NCI-H1436 (cell line): ENCODE results near the gene GPR137.
"Not testable (repeated sequence)": the region's sequence is repeated elsewhere in the genome, so short reads cannot be mapped to it uniquely, and the experiment has no call there.

Experiments
- DNase-seq: peaks from one replicate; lab custom pipeline; 2025; lab: John Stamatoyannopoulos, UW

GPR137 gene

GRCh38 chr11:64284962-64285884 is at the start of gene GPR137:
GPR137 (plus strand) TSS chr11:64285848; CDS start chr11:64286525, 677 bp downstream.
- peak; percentile 83 for DNase-seq

GRCh38 chr11:64237484-64237951 is 48.1 kb upstream of the GPR137 start:
- DNase-seq: no peak

GRCh38 chr11:64238076-64238475 is 47.6 kb upstream of the GPR137 start:
- DNase-seq: no peak

- DNase-seq: no peak
Measured at GRCh38 chr11:64238999-64239398, 46.6 kb upstream of the GPR137 start.

- DNase-seq: no peak
Measured at GRCh38 chr11:64239662-64240434, 45.8 kb upstream of the GPR137 start.

GRCh38 chr11:64240435-64241240 is 45.0 kb upstream of the GPR137 start, which contains the start of gene FKBP2:
FKBP2 (plus strand) TSS chr11:64241095; CDS start chr11:64242388, 1,293 bp downstream.
- DNase-seq: peak; percentile 95

DNA sequence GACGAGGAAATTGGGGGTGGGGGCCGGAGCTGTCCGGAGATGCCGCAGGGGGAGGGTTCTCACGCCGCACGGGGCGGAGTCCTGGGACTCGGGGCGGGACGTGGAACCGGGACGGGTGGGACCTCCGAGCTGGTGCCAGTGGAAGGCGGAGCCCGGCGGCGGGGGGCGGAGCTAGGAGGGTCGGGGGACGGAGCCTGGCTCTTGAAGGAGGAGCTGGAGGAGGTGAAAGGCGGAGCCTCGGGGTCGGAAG is 44.5 kb upstream of the GPR137 start:
- DNase-seq: no peak

DNA sequence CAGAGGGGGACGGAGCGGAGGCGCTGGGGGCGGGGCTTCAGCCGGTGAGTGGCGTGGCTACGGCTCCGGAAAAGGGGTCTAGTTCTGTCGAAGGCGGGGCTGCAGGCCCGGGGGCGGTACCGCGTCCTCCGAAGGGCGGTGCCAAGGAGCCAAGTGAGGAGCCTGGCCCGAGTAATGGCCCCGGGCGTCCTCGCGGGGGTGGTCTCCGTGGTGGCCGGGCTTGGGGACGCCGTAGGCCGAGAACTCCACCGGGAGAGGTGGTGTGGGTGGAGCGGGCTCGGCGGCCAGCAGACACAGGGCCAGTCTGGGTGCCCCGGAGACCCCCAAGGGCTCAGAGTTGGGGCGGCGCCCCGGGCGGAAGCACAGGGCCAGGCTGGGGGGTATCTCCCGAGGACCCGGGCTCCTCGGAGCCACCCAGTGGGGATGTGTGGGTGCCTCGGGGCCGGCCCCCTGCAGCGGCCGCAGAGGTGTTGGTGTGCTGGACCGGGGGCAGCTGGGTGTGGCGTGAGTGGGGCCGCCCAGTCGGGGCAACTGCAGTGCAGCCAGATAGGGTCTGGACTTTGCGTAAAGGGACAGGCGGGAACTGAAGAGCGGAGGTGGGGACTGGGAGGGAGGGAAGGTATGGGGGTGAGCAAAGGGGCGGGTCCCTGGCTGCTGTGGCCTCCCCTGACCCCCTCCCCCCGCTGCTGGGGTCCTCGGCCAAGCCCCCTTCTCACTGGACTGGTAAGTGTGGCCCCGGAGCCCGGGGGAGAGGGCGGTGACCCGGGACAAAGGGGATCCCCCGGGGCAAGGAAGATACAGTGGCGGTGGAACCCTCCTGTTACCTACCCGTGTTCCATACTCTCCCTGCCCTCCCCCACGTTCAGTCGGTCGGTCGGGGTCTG is 43.9 kb upstream of the GPR137 start:
- peak; percentile 97 for DNase-seq

DNA sequence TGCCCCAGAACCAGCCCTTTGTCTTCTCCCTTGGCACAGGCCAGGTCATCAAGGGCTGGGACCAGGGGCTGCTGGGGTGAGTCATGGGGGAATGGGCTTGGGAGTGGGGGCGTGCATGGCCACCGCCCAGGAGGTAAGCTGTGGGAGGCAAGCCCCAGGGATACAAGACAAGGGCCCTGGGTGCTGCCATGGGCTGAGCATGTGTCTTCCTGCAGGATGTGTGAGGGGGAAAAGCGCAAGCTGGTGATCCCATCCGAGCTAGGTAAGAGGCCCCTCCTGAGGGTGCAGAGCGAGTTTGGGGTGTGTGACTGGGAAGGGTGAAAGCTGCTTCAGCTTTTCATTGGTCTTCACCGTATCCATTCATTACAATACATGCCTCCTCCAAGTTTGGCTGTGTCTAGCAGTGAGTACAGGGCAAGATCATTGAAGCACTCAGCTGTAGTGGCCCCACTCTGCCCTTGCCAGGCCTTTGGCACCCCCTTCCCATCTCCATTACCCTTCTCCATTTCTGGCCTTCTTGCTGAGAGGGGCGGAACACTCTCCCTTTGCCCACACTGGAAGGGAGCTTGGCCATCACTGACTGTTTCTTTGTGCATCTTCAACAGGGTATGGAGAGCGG is 42.3 kb upstream of the GPR137 start:
- no peak for DNase-seq

DNA sequence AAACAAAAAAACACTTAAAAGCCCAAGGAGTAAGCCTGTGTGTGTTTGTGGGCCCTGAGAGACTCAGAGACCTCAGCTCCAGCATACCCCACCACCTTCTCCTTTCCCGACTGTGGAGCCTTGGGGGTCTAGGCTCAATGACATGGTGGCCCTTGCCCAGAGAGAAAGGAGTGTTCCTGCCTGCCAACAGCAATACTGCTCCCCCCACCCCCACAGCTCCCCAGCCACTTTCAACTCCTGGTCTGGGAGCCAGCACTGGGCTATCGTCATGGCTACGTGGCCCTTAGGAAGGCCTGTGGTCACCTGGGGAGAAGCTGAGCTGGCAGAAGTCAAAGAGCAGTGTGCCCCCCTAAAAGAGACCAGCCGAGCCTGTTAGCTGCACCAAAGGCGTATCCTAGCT is 41.5 kb upstream of the GPR137 start:
- DNase-seq: no peak

DNA sequence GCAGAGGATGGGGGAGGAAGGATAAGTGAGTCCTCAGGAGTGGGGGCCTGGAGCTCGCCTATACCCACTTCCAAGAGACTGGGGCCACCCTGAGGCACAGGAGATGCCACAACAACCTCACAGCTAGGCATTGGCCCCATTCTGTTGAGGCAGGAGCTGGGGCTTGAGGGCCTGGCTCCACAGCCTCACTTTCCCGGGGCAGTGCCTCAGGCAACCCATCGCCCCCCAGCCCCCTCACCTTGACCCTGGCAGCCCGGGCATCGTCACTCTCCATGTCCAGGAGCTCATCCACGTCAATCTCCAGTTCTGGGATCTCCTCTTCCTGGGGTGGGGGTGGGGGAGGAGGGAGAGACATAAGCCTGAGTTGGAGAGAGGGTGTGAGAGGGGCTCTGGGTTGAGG is 40.7 kb upstream of the GPR137 start:
- DNase-seq: no peak

GRCh38 chr11:64245401-64245796 is 40.2 kb upstream of the GPR137 start:
- no peak for DNase-seq

DNA sequence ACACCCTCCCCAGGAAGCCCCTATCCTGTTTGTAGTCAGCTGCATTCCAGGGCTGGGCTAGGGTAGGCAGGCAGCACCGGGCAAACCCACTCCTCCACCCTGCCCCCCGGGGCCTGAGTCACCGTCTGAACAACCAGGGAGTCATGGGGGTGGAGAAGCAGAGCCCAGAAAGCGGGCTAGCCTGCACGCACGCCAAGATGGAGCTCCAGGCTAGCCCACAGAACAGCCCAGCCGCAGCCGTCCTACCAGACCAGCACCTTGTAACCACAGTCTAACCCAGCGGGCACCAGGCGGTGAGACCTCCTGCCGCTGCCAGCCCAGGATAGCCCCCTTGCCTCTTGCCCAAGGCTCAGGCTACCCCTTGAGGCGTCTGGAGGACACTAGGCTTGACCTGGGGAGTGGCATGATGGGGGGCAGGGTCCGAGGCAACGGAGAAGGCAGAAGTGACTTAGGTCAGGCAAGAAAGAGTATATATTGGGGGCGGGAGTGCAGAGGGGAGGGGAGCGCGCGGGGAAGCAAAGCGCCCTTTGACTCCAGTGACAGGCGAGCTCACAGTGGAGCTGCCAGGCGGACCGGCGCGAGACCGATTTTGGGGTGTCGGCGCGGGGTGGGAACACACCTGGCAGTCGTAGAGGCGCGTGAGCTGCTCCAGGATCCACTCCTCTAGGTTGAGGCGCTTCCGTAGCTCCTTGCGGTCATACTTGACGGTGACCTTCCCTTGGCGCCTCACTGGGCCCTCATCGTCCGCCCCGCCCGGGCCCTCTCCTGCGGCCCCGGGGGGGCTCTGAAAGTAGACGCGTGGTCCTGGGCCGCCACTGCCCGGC is 39.6 kb upstream of the GPR137 start:
- DNase-seq: no peak

DNA sequence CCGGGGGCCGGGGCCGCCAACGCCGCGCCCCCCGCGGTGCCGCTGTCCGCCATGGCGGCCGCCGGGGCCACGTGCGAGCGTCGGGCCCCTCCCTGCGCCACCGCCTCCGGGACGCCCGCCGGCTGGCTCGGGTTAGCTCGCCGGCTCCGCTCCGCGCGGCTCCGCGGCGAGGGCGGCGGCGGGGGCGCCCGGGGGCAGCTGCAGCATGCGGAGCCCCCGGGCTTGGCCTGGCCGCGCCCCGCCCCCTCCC is 39.1 kb upstream of the GPR137 start:
- DNase-seq: not testable (repeated sequence)

DNA sequence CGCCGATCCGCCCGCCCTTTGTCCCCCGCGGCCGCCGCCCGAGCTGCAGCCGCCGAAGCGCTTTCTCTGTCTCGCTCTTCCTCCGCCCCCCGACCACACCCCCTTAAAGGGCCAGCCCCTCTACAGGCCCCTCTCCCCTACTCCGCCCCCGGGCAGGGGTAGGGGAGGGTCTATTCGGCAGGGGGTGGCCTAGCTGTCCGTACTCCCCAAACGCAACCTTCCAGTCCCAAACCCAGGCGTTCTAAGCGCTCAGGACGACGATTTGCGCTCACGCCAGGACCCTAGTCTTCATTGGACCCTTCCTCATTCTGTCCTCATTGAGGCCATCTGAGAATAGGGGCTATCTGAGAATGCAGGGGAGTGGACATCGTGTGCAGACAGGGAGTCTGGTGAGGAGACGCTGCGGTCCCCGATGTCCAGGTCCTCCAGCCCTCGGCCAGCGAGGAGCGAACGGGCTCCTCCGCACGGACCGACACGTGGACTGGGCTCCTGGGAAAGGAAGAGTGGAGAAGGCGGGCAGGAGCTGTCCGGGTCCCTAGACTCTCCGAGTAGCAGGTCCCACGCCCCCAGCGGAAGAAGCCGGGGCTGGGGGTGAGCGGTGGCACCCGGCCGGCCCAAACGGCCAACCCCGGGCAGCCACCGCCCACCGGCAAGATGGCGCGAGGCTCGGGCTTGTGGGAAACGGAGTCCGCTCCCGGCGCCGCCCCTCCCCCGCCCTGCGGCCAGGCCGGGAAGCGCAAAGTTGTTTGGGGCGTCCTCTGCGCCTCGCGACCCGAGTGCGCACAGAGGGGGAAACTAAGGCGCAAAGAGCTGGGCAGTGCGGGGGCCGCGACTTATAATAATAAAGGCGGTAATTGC is 38.5 kb upstream of the GPR137 start, which contains the start of gene PPP1R14B:
TSS of gene PPP1R14B (minus strand) at position 73 of the 858 bp plus-strand sequence. CDS start 270 bp downstream, outside the sequence.
- peak; percentile 73 for DNase-seq

DNA sequence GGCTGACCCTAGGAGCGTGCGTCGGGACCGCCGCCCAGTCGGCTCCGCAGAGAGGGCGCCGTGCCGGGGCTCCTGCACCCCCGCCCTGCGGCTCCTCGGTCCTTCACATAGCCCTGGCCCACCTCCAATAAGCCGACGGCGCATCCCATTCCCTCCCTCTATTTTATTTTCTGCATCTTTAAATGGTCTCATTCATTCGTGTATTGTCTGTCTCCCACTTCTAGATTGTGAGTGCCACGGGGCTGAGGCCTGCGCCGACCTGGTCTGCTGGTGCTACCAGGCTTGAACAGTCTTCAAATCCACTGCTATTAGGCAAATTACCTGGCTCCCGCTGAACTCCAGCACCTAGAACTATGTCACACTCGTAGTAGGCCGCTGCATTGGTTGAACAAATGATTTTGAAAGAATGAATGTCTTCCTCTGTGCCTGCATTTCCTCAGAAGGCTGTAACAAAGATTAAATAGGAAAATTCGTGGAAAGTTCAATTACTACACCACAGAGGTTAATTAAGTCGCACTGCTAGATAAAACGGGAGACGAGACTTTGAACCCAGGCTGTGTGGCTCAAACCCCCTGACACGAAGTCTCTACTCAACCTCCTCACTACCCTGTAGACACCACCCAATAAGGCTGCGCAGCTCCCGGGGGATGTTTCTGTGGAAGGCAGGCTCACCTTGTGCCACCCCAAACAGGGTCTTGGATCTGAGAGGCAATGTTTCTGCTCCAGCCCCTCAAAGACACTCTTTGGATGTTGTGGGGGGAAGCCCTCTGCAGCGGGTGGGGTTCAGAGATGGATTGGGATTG is 37.7 kb upstream of the GPR137 start:
- no peak for DNase-seq

DNA sequence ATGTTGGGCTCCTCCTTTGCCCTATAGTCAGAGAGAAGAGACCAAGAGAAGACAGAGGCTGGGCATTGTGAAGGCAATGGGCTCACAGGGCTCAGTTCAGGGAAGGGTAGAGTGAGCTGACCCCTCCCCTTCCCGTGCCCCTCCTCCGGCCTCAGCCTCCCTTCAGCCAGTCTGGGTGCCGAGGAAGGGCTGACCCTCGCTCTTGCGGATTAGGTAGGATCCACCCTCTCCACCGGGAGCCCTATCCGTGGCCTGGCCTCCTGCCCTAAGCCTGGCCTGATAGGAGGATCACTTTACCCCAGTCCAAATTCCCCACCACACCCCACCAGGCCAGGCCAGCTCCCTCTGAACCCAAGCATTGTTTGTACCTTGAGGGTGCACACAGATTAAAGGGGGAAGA is 37.1 kb upstream of the GPR137 start:
- DNase-seq: no peak

- no peak for DNase-seq
Measured at GRCh38 chr11:64249038-64249437, 36.6 kb upstream of the GPR137 start.
